GM19328 (cell line): ENCODE measurements around the gene ACP3.

Source experiments
- ATAC-seq: cut with Tn5 transposase; IDR thresholded peaks from one replicate; pipeline ENCODE4 v1.9.1; 2021; ENCODE audit warnings: mild to moderate bottlenecking, moderate library complexity; ENCODE audit not compliant: unreplicated experiment

ACP3 gene

DNA sequence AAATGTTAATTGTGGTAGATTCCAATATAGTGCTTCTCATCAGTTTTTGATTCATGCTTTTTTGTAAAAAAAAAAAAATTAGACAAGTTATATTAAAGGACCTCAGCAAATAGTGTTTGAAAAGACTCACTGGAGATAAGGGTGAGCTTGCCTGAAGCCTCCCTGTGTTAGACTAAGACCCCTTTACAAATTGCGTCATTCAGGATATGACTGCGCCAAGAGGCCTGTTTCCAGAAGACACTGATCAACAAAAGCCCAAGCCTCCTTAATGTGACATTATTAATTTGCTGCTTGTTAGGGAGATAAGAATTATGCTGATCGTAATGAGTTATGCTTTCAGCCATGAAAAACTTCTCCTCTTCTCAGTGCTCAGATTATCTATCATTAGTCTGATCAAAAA, 87.1 kb downstream of the ACP3 start:
- ATAC-seq, result no peak

DNA sequence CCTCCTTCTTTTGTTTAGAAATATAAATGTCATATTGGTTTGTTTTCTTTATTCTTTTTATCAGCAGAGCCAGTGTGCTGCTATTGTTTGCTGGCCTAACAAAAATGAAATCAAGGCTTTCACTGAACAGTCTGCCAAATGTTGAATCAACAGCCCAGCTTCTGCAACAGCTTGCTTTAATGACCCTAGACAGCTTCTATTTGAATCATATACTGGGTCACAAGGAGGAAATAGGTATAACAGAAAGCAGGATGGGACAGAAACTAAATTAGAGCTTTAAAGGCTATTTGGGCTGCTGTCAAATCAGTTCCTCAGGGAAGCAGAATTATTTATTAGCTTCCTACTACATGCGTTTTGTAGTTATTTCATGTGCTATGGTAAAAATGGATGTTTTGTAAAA, 88.0 kb downstream of the ACP3 start:
- no peak for ATAC-seq

DNA sequence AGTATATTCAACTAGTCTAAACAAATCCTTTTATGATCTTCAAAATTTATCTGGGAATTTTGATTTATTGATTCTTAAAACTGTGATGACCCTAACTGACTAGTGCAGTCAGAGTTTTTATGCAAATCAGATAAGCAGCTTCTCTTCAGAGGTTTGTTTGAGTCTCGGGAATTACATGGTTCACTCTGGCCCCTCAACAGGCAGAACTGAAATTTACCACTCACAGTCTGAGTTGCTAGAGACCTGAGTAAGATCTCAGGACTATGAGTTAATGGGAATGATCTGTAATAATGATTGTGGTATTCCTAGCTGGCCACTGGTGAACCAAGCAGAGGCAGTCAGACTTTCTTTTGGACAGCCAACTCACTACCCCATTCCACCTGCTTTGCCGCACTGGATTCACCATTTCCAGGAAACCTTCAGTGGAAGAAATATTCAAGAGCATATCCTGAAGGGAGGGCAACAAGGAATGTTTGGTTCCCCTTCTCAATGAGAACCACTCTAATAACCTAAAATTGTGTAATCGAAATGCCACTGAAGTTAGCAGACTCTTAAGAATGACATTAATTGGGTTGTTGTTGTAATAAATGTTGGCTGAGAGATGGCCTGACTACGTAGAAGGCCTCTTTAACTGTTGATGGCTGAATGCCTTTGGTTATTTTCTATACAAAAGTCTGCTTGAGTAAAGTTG, 88.5 kb downstream of the ACP3 start:
- no peak for ATAC-seq

DNA sequence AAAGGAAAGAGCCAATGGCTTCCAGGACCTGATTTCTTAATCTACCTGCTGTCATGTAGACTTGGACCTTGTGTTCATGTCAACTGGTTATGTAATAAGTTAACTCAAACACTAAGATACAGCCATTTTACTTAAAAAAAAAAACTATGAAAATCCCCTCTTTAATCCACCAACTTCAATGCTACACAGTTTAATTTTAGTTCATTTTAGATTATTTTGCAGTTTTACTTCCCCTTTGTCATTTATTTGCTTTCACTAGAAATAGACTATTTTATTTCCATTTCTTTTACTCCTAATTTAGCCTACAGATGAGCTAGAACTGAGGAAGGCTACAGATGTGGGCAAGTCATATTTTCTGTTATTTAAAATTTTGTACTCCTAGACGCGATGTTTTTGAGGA, 89.4 kb downstream of the ACP3 start:
- no peak for ATAC-seq

DNA sequence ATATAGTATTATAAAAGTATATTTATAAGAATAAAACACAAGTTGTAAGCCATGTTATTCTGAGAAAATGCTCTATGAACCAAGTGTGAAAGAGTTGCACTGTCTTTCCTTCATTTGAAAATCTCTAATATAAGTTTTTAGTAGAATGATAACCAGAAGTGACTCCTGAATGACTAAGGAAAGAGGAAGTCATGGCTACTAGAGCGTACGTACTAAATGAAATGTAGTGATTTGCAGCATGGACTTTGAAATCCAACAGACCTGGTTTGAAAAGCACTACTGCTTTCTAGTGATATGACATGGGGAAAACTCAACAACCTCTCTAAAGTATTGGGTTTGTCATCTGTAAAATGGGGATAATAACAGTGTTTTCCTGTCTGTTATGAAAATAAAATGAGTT, 89.8 kb downstream of the ACP3 start:
- ATAC-seq, result no peak
